RCC 7860 (cell line): ENCODE results near the gene ZNF382.

Experiments
- DNase-seq: peaks from one replicate; pipeline ENCODE4 v3.0.0-alpha.2; 2015; ENCODE audit warnings: low spot score
- FAIRE-seq: peaks from 2 replicates; lab custom pipeline; 2012; peaks lifted over from hg19 to GRCh38; lab: Jason Lieb, UNC

The ZNF382 gene

DNA sequence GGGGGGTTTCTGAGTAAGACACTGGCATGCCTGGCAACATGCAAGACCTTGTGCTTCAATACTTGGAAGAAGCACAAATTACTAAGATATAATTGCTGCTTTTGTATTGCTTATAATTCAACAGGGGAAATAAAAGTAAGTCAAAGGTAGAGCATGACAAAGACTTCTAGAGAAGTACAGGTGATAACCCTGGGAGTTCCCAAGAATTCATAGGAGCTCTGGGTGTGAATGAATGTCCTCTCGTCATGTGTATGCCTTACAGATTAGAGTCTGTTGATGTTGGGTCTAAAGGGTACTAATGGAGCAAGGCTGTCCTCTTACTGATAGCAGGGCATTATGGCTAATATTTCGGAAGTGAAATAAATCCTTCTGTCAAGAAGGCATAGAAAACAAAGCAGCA lies 69.1 kb downstream of the ZNF382 start:
- DNase-seq, result no peak
- no peak for FAIRE-seq

DNA sequence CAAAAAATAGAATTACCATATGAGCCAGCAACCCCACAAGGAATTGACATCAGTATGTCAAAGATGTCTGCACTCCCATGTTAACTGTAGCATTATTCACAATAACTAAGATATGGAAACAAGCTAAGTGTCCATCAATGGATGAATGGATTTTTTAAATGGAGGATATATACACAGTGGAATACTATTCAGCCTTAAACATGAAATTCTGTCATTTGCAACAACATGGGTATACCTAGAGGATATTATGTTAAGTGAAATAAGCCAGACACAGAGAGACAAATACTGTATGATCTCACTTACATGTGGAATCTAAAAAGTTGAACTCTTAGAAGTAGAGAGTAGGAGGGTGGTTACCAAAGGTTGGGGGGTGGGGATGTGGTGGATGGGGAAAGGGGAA lies 74.3 kb downstream of the ZNF382 start:
- DNase-seq (no peak), FAIRE-seq (no peak)
